ENCODE data around the gene SORBS1. TPM values are rescaled to one million over a fixed set of nuclear protein-coding genes. Genes with fewer than 3 reads are reported as not detected.

Gene SORBS1
- total and polyA plus RNA-seq, 2 of the 13 experiments (the other 11 are each of a cell fraction or from before 2014, with no cell fraction given): 16.8 to 39.8 TPM

DNA sequence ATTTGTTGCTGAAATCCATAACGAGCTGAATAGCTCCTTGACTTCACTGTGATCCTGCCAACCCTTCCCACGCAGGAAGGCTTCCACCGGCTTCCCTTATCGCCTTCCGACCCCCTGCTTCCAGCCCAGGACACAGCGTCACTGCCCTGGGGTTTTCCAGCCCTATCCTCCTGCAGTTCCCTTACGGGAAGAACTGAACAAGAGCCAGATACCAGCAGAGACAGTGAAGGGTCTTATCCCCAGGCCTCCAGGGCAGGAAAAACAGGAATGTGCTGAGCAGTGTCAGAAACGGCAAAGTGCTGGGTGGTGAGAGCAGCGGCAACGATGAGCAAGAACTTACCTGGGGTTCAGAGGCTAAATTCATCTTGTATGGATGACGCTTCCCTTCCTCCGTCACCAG, 292.7 kb downstream of the SORBS1 start:
- H3K4me3 ChIP-seq (replicated peaks in 1 of 3; ENCODE audit: insufficient read depth in 1 of 3, low read depth in 2 of 3, low read length in 3 of 3): no peak overlapping the region
- ChIA-PET POLR2A (interaction anchor here (1.6 kb wide), 1 partner anchor 9 kb away, joined by 3 read pairs; no protein-coding TSS in a partner anchor), CTCF (ENCODE audit: low intra/inter-chr PET ratio, low total read pairs) (no interaction called here)
- peaks cover 14 to 61% of the 10 kb centered on the region in 2 experiments for H3K36me3 ChIP-seq (replicated peaks in 1 of 2; ENCODE audit: control insufficient read depth in 1 of 2, insufficient read depth in 2 of 2, low read length in 2 of 2)
- no TSS peak for BruUV-seq (replicated peaks)
- 95% methylated on average over 12 of the region's 12 CpGs for WGBS (ENCODE audit: low lambda C conversion rate)
- no peak overlapping the region for H3K4me2 ChIP-seq (ENCODE audit: low read depth, low read length)
- intact Hi-C loops (cut with micrococcal nuclease; ENCODE audit: unreplicated experiment) (no loop called here), in situ Hi-C loops (cut with HindIII; ENCODE audit: extremely low pct_ligation_motif_present, low pct_unique_long_range_greater_than_20kb) (no loop called here)
- ATAC-seq (no peak), DNase-seq (ENCODE audit: low spot score) (no peak), FAIRE-seq (no peak)
- H3K9ac ChIP-seq (ENCODE audit: insufficient read depth, low read depth, low read length): no peak overlapping the region
- H2AFZ ChIP-seq (ENCODE audit: low read length): no peak overlapping the region
- H4K20me1 ChIP-seq (ENCODE audit: insufficient read depth, low read length): no peaks in the 10 kb centered on the region
- TF ChIP-seq KLF13 (CRISPR knock-in tag; IDR thresholded peaks at IDR 0.05) (no peak), RAD51 (IDR thresholded peaks at IDR 0.05; ENCODE audit: borderline replicate concordance) (no peak), BHLHE40 (IDR thresholded peaks at IDR 0.05; ENCODE audit: low read length) (no peak), ZNF24 (IDR thresholded peaks at IDR 0.05) (no peak), ZNF333 (CRISPR knock-in tag; IDR thresholded peaks at IDR 0.05; ENCODE audit: borderline replicate concordance) (no peak), KMT2A (CRISPR knock-in tag; IDR thresholded peaks at IDR 0.05) (no peak), IRF2 (CRISPR knock-in tag; IDR thresholded peaks at IDR 0.05) (no peak), ZBTB3 (CRISPR knock-in tag; IDR thresholded peaks at IDR 0.05; ENCODE audit: borderline replicate concordance, low read depth) (no peak)
- H3K27me3 ChIP-seq (ENCODE audit: control insufficient read depth in 1 of 2, insufficient read depth in 2 of 2, low read length in 2 of 2): no peaks in the 10 kb centered on the region
- peaks cover 51% of the 10 kb centered on the region for H3K4me1 ChIP-seq (ENCODE audit: insufficient read depth, low read length)
- peaks cover 23% of the 10 kb centered on the region for H3K79me2 ChIP-seq (ENCODE audit: insufficient read depth, low read length)
- peak overlapping the region; percentile 80 for H3K27ac ChIP-seq (ENCODE audit: extremely low read length, insufficient read depth, low read length)
- H3K9me3 ChIP-seq (ENCODE audit: low read length): no peaks in the 10 kb centered on the region

DNA sequence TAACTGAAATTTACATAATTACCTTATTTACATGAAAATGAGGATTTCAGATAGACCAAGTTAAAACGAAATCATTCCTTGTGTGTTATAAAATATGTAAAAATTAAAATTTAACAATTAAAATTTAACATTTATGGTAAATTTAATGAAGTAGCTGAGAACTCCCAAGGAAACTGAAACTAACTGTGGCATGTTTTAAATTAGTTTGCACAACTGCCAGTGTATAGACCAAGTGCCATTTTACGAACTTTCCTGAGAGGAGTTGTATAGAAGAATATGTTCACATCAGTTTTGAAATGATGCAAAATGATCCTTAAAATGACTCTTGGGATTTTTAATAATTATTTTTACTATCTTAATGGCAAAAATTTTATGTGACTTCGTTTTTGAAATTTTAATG, 293.9 kb downstream of the SORBS1 start:
- Histone ChIP-seq H3K4me1 (ENCODE audit: insufficient read depth, low read length) (peaks cover 52% of the 10 kb centered on the region), H2AFZ (ENCODE audit: low read length) (no peak overlapping the region), H4K20me1 (ENCODE audit: insufficient read depth, low read length) (no peaks in the 10 kb centered on the region; the same call in 1 of the 2 replicates), H3K4me3 (replicated peaks in 1 of 3; ENCODE audit: insufficient read depth in 1 of 3, low read depth in 2 of 3, low read length in 3 of 3) (no peak overlapping the region), H3K9me3 (ENCODE audit: low read length) (no peaks in the 10 kb centered on the region), H3K36me3 (replicated peaks in 1 of 2; ENCODE audit: control insufficient read depth in 1 of 2, insufficient read depth in 2 of 2, low read length in 2 of 2) (peaks cover 18 to 69% of the 10 kb centered on the region in 2 experiments), H3K27me3 (ENCODE audit: control insufficient read depth in 1 of 2, insufficient read depth in 2 of 2, low read length in 2 of 2) (no peaks in the 10 kb centered on the region), H3K4me2 (ENCODE audit: low read depth, low read length) (no peak overlapping the region), H3K79me2 (ENCODE audit: insufficient read depth, low read length) (peaks cover 14% of the 10 kb centered on the region), H3K9ac (ENCODE audit: insufficient read depth, low read depth, low read length) (0 out of 2 replicates have a peak overlapping the region, but pooled peaks have one; percentile 60), H3K27ac (ENCODE audit: extremely low read length, insufficient read depth, low read length) (peak overlapping the region; percentile 80)
- in situ Hi-C loops (cut with HindIII; ENCODE audit: extremely low pct_ligation_motif_present, low pct_unique_long_range_greater_than_20kb): no loop called here
- intact Hi-C loops (cut with micrococcal nuclease; ENCODE audit: unreplicated experiment): no loop called here
- FAIRE-seq: no peak
- ATAC-seq: no peak
- BruUV-seq (replicated peaks): TSS peak; percentile 14
- ChIA-PET CTCF (ENCODE audit: low intra/inter-chr PET ratio, low total read pairs) (no interaction called here), POLR2A (no interaction called here)
- WGBS (ENCODE audit: low lambda C conversion rate): 92% methylated on average over 3 of the region's 3 CpGs
- DNase-seq (ENCODE audit: low spot score): no peak
- TF ChIP-seq ZFP36L2 (CRISPR knock-in tag; IDR thresholded peaks at IDR 0.05) (no peak), ZNF430 (CRISPR knock-in tag; IDR thresholded peaks at IDR 0.05) (no peak), IRX3 (CRISPR knock-in tag; IDR thresholded peaks at IDR 0.05; ENCODE audit: borderline replicate concordance, low read depth) (no peak), MAFF (IDR thresholded peaks at IDR 0.05; ENCODE audit: low read depth, low read length) (no peak), ZFY (CRISPR knock-in tag; IDR thresholded peaks at IDR 0.05) (no peak), ZNF124 (CRISPR knock-in tag; IDR thresholded peaks at IDR 0.05) (no peak)
- TF ChIP-seq, protein P1, sequence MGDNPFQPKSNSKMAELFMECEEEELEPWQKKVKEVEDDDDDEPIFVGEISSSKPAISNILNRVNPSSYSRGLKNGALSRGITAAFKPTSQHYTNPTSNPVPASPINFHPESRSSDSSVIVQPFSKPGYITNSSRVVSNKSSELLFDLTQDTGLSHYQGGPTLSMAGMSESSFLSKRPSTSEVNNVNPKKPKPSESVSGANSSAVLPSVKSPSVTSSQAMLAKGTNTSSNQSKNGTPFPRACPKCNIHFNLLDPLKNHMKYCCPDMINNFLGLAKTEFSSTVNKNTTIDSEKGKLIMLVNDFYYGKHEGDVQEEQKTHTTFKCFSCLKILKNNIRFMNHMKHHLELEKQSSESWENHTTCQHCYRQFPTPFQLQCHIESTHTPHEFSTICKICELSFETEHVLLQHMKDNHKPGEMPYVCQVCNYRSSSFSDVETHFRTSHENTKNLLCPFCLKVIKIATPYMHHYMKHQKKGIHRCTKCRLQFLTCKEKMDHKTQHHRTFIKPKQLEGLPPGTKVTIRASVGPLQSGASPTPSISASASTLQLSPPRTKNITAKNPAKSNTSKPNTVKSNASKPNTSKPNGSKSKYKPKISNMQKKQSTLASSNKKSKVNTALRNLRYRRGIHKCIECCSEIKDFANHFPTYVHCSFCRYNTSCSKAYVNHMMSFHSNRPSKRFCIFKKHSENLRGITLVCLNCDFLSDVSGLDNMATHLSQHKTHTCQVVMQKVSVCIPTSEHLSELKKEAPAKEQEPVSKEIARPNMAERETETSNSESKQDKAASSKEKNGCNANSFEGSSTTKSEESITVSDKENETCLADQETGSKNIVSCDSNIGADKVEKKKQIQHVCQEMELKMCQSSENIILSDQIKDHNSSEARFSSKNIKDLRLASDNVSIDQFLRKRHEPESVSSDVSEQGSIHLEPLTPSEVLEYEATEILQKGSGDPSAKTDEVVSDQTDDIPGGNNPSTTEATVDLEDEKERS (CRISPR knock-in tag; IDR thresholded peaks at IDR 0.05): no peak
- TF ChIP-seq, protein P2, sequence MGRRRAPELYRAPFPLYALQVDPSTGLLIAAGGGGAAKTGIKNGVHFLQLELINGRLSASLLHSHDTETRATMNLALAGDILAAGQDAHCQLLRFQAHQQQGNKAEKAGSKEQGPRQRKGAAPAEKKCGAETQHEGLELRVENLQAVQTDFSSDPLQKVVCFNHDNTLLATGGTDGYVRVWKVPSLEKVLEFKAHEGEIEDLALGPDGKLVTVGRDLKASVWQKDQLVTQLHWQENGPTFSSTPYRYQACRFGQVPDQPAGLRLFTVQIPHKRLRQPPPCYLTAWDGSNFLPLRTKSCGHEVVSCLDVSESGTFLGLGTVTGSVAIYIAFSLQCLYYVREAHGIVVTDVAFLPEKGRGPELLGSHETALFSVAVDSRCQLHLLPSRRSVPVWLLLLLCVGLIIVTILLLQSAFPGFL (CRISPR knock-in tag; IDR thresholded peaks at IDR 0.05): no peak
- TF ChIP-seq, protein P3, sequence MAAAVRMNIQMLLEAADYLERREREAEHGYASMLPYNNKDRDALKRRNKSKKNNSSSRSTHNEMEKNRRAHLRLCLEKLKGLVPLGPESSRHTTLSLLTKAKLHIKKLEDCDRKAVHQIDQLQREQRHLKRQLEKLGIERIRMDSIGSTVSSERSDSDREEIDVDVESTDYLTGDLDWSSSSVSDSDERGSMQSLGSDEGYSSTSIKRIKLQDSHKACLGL (CRISPR knock-in tag; IDR thresholded peaks at IDR 0.05): no peak
